ENCODE data around the gene ETS2. TPM values are rescaled to one million over a fixed set of nuclear protein-coding genes. Genes with fewer than 3 reads are reported as not detected.

The ETS2 gene
- polyA plus RNA-seq, 1 experiment: 18.8 TPM

GRCh38 chr21:38810034-38810825 is 4.5 kb downstream of the ETS2 start:
- ChIA-PET CTCF (interaction anchor here (0.9 to 2.0 kb wide), 3 partner anchors 76 to 328 kb away, joined by 3 to 7 read pairs (median 4); no protein-coding TSS in a partner anchor), POLR2A (no interaction called here)
- no peak for DNase-seq (ENCODE audit: low read depth)
- TF ChIP-seq, protein P1, sequence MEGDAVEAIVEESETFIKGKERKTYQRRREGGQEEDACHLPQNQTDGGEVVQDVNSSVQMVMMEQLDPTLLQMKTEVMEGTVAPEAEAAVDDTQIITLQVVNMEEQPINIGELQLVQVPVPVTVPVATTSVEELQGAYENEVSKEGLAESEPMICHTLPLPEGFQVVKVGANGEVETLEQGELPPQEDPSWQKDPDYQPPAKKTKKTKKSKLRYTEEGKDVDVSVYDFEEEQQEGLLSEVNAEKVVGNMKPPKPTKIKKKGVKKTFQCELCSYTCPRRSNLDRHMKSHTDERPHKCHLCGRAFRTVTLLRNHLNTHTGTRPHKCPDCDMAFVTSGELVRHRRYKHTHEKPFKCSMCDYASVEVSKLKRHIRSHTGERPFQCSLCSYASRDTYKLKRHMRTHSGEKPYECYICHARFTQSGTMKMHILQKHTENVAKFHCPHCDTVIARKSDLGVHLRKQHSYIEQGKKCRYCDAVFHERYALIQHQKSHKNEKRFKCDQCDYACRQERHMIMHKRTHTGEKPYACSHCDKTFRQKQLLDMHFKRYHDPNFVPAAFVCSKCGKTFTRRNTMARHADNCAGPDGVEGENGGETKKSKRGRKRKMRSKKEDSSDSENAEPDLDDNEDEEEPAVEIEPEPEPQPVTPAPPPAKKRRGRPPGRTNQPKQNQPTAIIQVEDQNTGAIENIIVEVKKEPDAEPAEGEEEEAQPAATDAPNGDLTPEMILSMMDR (IDR thresholded peaks at IDR 0.05; ENCODE audit: insufficient read depth, low read depth, low read length): no peak
- Histone ChIP-seq H3K27me3 (ENCODE audit: control insufficient read depth, insufficient read depth, low read length) (no peaks in the 10 kb centered on the region), H3K4me3 (ENCODE audit: low read depth, low read length) (no peak overlapping the region), H3K36me3 (ENCODE audit: control insufficient read depth, insufficient read depth, low read length) (peaks cover 16% of the 10 kb centered on the region)

DNA sequence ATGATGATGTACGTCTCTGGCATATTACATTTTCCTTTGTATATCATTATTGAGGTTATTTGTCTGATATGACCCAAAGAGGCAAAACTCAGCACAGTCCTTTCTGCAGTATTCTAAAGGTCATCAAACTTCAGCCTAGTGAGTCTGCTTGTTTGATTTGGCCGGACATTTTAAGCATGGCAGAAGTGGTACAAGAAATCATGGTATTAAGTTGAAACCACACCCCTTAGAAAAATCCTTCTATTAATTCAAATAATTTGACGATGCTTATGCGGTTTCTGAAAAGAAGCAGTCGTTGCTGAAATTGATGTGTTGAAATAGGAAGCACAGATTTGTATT is 5.1 kb downstream of the ETS2 start:
- TF ChIP-seq, protein P1 (IDR thresholded peaks at IDR 0.05; ENCODE audit: insufficient read depth, low read depth, low read length): no peak
- Histone ChIP-seq H3K4me3 (ENCODE audit: low read depth, low read length) (no peak overlapping the region), H3K36me3 (ENCODE audit: control insufficient read depth, insufficient read depth, low read length) (peaks cover 16% of the 10 kb centered on the region), H3K27me3 (ENCODE audit: control insufficient read depth, insufficient read depth, low read length) (no peaks in the 10 kb centered on the region)
- no peak for DNase-seq (ENCODE audit: low read depth)
- ChIA-PET CTCF (interaction anchor here (0.9 kb wide), 1 partner anchor 110 kb away, joined by 3 read pairs; no protein-coding TSS in a partner anchor), POLR2A (interaction anchor here (0.6 kb wide), 1 partner anchor 26 kb away, joined by 5 read pairs; no protein-coding TSS in a partner anchor)

DNA sequence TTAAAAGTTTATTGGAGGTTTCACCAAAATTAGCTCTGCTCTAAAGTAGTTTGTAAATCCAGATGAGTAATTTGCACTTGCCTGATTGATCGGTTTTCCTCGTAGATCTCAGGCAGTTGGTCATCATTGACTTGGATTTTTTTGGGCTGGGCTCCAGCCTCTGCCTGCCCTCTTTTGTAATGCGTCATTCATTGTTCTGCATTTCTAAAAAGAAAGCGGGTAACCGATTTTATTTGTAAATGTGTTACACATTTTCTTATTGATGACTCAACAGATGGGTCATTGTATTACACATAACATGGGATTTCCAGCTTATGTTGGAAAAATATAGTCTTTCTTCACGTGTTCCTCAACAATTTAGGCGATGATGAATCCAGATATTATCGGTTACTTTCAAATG is 5.5 kb downstream of the ETS2 start:
- Histone ChIP-seq H3K4me3 (ENCODE audit: low read depth, low read length) (no peak overlapping the region), H3K36me3 (ENCODE audit: control insufficient read depth, insufficient read depth, low read length) (peaks cover 16% of the 10 kb centered on the region), H3K27me3 (ENCODE audit: control insufficient read depth, insufficient read depth, low read length) (no peaks in the 10 kb centered on the region)
- POLR2A ChIA-PET: interaction anchor here (0.6 kb wide), 1 partner anchor 26 kb away, joined by 5 read pairs; no protein-coding TSS in a partner anchor
- CTCF ChIA-PET: no interaction called here
- peak; percentile 80 for DNase-seq (ENCODE audit: low read depth)
- TF ChIP-seq, protein P1 (IDR thresholded peaks at IDR 0.05; ENCODE audit: insufficient read depth, low read depth, low read length): no peak

GRCh38 chr21:38813143-38813542 is 7.4 kb downstream of the ETS2 start:
- Histone ChIP-seq H3K27me3 (ENCODE audit: control insufficient read depth, insufficient read depth, low read length) (no peaks in the 10 kb centered on the region), H3K36me3 (ENCODE audit: control insufficient read depth, insufficient read depth, low read length) (peaks cover 21% of the 10 kb centered on the region), H3K4me3 (ENCODE audit: low read depth, low read length) (no peak overlapping the region)
- TF ChIP-seq, protein P1 (IDR thresholded peaks at IDR 0.05; ENCODE audit: insufficient read depth, low read depth, low read length): no peak
- no peak for DNase-seq (ENCODE audit: low read depth)
- CTCF ChIA-PET: no interaction called here
- POLR2A ChIA-PET: no interaction called here

GRCh38 chr21:38813547-38813946 is 7.8 kb downstream of the ETS2 start:
- Histone ChIP-seq H3K4me3 (ENCODE audit: low read depth, low read length) (no peak overlapping the region), H3K27me3 (ENCODE audit: control insufficient read depth, insufficient read depth, low read length) (no peaks in the 10 kb centered on the region), H3K36me3 (ENCODE audit: control insufficient read depth, insufficient read depth, low read length) (peaks cover 24% of the 10 kb centered on the region)
- no peak for DNase-seq (ENCODE audit: low read depth)
- CTCF ChIA-PET: no interaction called here
- TF ChIP-seq, protein P1 (IDR thresholded peaks at IDR 0.05; ENCODE audit: insufficient read depth, low read depth, low read length): no peak
- POLR2A ChIA-PET: no interaction called here
